Activated T-cell treated with anti-CD3 and anti-CD28 coated beads, Interleukin-2, amount 50 U/mL, for 4 hours (primary cell): ENCODE data around the gene RAD51C. TPM values are rescaled to one million over a fixed set of nuclear protein-coding genes. Genes with fewer than 3 reads are reported as not detected.
"Not testable (repeated sequence)": the region's sequence is repeated elsewhere in the genome, so short reads cannot be mapped to it uniquely, and the experiment has no call there.

Experiments
- ATAC-seq, 2 donors: fragments of 200-7000 bp; cut with Tn5 transposase; one replicate each; pipeline ENCODE4 v1.10.0; 2021
- DNase-seq: peaks from one replicate; pipeline ENCODE4 v3.0.0-alpha.2; 2020
- H3K27me3 Mint-ChIP-seq: one replicate; pipeline ENCODE4 v1.8.0; 2021; ENCODE audit warnings: low read depth, mixed read lengths
- H3K36me3 Mint-ChIP-seq: one replicate; pipeline ENCODE4 v1.8.0; 2022; ENCODE audit warnings: mixed read lengths; ENCODE audit not compliant: insufficient read depth
- H3K4me1 Mint-ChIP-seq: one replicate; pipeline ENCODE4 v1.8.0; 2021; ENCODE audit warnings: low read depth, mixed read lengths
- H3K4me3 Mint-ChIP-seq: one replicate; pipeline ENCODE4 v1.8.0; 2021; ENCODE audit warnings: mild to moderate bottlenecking, moderate library complexity, mixed read lengths
- H3K9me3 Mint-ChIP-seq: one replicate; pipeline ENCODE4 v1.8.0; 2021; ENCODE audit warnings: mixed read lengths
- total RNA-seq, 3 donors: library from RNA; stranded (reverse); gene quantifications; one replicate each; pipeline ENCODE4 v1.2.1, GENCODE V29; 2021

RAD51C gene
- 10 to 100 TPM; 57.4 to 68.5 (median 59.9) TPM for total RNA-seq

- Mint-ChIP-seq H3K4me1 (peaks cover 22% of the 10 kb centered on the region), H3K27me3 (no peaks in the 10 kb centered on the region), H3K4me3 (peak within 1 kb of the TSS; percentile 98), H3K9me3 (no peaks in the 10 kb centered on the region), H3K36me3 (peaks cover 3% of the 10 kb centered on the region)
- ATAC-seq = peak; percentile 99 to 100
- peak; percentile 84 for DNase-seq
Observed at GRCh38 chr17:58692239-58693055, at the start of gene RAD51C. Gene RAD51C (plus strand): TSS chr17:58692602. CDS start chr17:58692644, 42 bp downstream.

GRCh38 chr17:58643147-58643546, 49.3 kb upstream of the RAD51C start:
- DNase-seq = no peak
- H3K27me3 Mint-ChIP-seq = no peaks in the 10 kb centered on the region
- no peaks in the 10 kb centered on the region for H3K9me3 Mint-ChIP-seq
- H3K4me1 Mint-ChIP-seq = no peaks in the 10 kb centered on the region
- H3K36me3 Mint-ChIP-seq = no peaks in the 10 kb centered on the region
- no peak overlapping the region for H3K4me3 Mint-ChIP-seq
- ATAC-seq = no peak

DNA sequence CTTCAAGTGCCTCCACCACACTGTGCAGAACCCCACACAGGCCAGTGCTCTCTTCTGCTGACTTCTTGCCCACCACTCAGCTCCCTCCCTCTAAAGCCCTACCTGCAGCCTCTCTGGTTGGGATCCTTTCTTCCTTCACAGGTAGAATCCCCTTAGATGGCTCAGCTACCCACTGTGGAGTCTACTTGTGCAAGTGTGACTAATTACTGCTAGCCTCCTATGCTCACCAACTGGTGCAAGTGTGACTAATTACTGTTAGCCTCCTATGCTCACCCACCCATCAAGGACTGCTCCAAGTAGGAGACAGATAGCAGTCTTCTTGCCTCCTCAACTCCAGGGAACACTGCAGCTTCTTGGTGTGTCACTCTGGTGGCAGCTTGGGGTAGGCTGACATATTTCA, 44.2 kb upstream of the RAD51C start:
- H3K4me1 Mint-ChIP-seq = no peaks in the 10 kb centered on the region

GRCh38 chr17:58657962-58658803, 34.2 kb upstream of the RAD51C start:
- H3K36me3 Mint-ChIP-seq, DNase-seq, ATAC-seq, H3K27me3 Mint-ChIP-seq, H3K9me3 Mint-ChIP-seq: not testable (repeated sequence)
- Mint-ChIP-seq H3K4me1 (peaks cover 23% of the 10 kb centered on the region), H3K4me3 (peak overlapping the region; percentile 11)

More for the DNA sequence above, 44.2 kb upstream of the RAD51C start:
- H3K9me3 Mint-ChIP-seq = no peaks in the 10 kb centered on the region
- H3K4me3 Mint-ChIP-seq = no peak overlapping the region
- H3K27me3 Mint-ChIP-seq = no peaks in the 10 kb centered on the region
- ATAC-seq (no peak), DNase-seq (no peak)
- no peaks in the 10 kb centered on the region for H3K36me3 Mint-ChIP-seq

- peak; percentile 81 to 87 for ATAC-seq
- peak overlapping the region; percentile 81 for H3K4me3 Mint-ChIP-seq
Observed at GRCh38 chr17:58658804-58659713, 33.3 kb upstream of the RAD51C start.

DNA sequence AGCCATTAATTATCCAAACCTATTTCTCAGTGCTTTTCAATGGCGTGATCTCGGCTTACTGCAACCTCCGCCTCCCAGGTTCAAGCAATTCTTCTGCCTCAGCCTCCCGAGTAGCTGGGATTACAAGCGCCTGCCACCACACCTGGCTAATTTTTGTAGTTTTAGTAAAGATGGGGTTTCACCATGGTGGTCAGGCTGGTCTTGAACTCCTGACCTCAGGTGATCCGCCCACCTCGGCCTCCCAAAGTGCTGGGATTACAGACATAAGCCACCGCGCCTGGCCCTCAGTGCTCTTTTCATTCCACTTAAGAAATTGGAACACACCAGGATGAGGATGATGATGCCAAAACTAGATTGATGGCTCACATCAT, 32.7 kb upstream of the RAD51C start:
- Mint-ChIP-seq H3K4me1 (peaks cover 23% of the 10 kb centered on the region), H3K4me3 (peak overlapping the region; percentile 81)
- not testable (repeated sequence) for H3K9me3 Mint-ChIP-seq, DNase-seq, ATAC-seq, H3K27me3 Mint-ChIP-seq, H3K36me3 Mint-ChIP-seq

More at GRCh38 chr17:58658804-58659713, 33.3 kb upstream of the RAD51C start:
- Mint-ChIP-seq H3K4me1 (peaks cover 23% of the 10 kb centered on the region), H3K9me3 (no peaks in the 10 kb centered on the region), H3K27me3 (peaks cover 5% of the 10 kb centered on the region), H3K36me3 (no peaks in the 10 kb centered on the region)
- peak; percentile 62 for DNase-seq

DNA sequence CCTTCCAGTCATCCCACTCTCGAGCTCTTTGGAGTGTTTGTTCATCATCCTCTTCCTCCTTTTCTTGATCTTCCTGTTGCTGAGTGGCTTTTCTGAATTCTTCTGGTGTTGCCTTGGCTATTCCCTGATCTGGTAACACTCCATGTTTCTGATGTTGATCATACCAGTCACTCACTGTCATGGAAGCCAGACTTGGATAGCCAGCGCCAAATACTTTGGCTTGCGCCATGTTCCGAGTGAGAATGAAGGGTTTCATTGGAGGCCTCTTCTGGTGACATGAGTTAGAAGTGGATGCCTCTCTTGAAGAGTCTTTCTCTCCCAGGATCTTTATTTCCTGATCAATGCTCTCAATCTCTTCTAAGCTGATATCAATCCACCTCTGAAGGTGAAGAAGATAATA, 31.8 kb upstream of the RAD51C start:
- DNase-seq (no peak), ATAC-seq (no peak)
- H3K36me3 Mint-ChIP-seq = no peaks in the 10 kb centered on the region
- peaks cover 5% of the 10 kb centered on the region for H3K27me3 Mint-ChIP-seq
- H3K4me1 Mint-ChIP-seq = peaks cover 23% of the 10 kb centered on the region
- H3K4me3 Mint-ChIP-seq = peak overlapping the region; percentile 50
- H3K9me3 Mint-ChIP-seq = no peaks in the 10 kb centered on the region

GRCh38 chr17:58661499-58661898, 30.9 kb upstream of the RAD51C start:
- Mint-ChIP-seq H3K4me3 (no peak overlapping the region), H3K36me3 (no peaks in the 10 kb centered on the region), H3K4me1 (peaks cover 25% of the 10 kb centered on the region), H3K27me3 (peaks cover 5% of the 10 kb centered on the region), H3K9me3 (no peaks in the 10 kb centered on the region)
- no peak for DNase-seq
- no peak for ATAC-seq

- ATAC-seq = no peak
- Mint-ChIP-seq H3K36me3 (no peaks in the 10 kb centered on the region), H3K4me3 (no peak overlapping the region), H3K9me3 (no peaks in the 10 kb centered on the region), H3K4me1 (peaks cover 12% of the 10 kb centered on the region), H3K27me3 (peaks cover 7% of the 10 kb centered on the region)
- no peak for DNase-seq
Observed at GRCh38 chr17:58664302-58664701, 28.1 kb upstream of the RAD51C start.

DNA sequence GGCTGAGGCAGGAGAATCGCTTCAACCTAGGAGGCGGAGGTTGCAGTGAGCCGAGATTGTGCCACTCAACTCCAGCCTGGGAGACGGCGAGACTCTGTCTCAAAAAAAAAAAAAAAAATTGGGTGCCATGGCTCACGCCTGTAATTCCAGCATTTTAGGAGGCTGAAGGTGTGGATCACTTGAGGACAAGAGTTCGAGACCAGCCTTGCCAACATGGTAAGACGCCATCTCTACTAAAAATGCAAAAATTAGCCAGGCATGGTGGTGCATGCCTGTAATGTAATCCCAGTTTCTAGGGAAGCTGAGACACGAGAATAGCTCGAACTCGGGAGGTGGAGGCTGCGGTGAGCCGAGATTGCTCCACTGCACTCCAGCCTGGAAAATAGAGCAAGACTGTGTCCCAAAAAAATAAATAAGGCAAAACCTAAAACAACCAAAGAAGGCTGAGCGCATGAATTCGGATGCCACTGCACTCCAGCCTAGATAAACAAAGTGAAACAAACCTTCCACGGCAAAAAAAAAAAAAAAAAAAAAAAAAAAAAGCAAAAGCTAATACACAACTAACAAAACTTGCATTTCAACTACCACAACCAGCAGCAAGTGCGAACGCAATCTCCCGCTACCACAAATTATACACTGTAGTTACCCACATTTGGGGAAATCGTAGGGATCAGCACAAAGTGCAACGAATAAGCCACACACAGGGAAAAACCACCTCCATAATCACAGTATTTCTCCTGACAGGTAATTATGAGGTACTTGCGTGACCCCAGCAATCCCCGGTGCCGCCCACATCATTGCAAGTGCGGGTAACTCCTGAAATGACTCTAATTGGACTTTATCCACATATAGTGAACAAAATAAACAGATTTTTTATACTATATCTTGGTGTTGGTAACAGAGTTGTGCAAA, 26.2 kb upstream of the RAD51C start:
- Mint-ChIP-seq H3K27me3 (peaks cover 7% of the 10 kb centered on the region), H3K4me1 (peaks cover 8% of the 10 kb centered on the region), H3K36me3 (no peaks in the 10 kb centered on the region), H3K9me3 (no peaks in the 10 kb centered on the region), H3K4me3 (peak overlapping the region; percentile 21)
- DNase-seq (no peak), ATAC-seq (peak in 1 of 2 donors; percentile 23)

- Mint-ChIP-seq H3K4me1 (peaks cover 8% of the 10 kb centered on the region), H3K36me3 (no peaks in the 10 kb centered on the region), H3K9me3 (no peaks in the 10 kb centered on the region), H3K4me3 (peak overlapping the region; percentile 21), H3K27me3 (peaks cover 7% of the 10 kb centered on the region)
- DNase-seq = no peak
- peak in 1 of 2 donors; percentile 40 for ATAC-seq
Observed at GRCh38 chr17:58666858-58667267, 25.5 kb upstream of the RAD51C start.

GRCh38 chr17:58667934-58668597, 24.3 kb upstream of the RAD51C start:
- ATAC-seq (no peak), DNase-seq (no peak)
- H3K36me3 Mint-ChIP-seq = no peaks in the 10 kb centered on the region
- no peaks in the 10 kb centered on the region for H3K9me3 Mint-ChIP-seq
- peaks cover 8% of the 10 kb centered on the region for H3K4me1 Mint-ChIP-seq
- H3K4me3 Mint-ChIP-seq = no peak overlapping the region
- peaks cover 7% of the 10 kb centered on the region for H3K27me3 Mint-ChIP-seq

- DNase-seq = no peak
- ATAC-seq = no peak
- H3K4me1 Mint-ChIP-seq = peaks cover 8% of the 10 kb centered on the region
- H3K9me3 Mint-ChIP-seq = no peaks in the 10 kb centered on the region
- peaks cover 7% of the 10 kb centered on the region for H3K27me3 Mint-ChIP-seq
- no peak overlapping the region for H3K4me3 Mint-ChIP-seq
- no peaks in the 10 kb centered on the region for H3K36me3 Mint-ChIP-seq
Observed at GRCh38 chr17:58668598-58668935, 23.8 kb upstream of the RAD51C start.
